ENCODE measurements around the gene EDARADD. TPM values are rescaled to one million over a fixed set of nuclear protein-coding genes. Genes with fewer than 3 reads are reported as not detected.

EDARADD gene
- total and polyA plus RNA-seq, 4 donors = 0.13 to 0.67 (median 0.26) TPM

- 77% methylated on average over 5 of the region's 5 CpGs for WGBS
- no peak for DNase-seq (ENCODE audit: low spot score)
- Histone ChIP-seq H3K27ac (ENCODE audit: low read depth in 1 of 2, low read length in 2 of 2) (no peak overlapping the region), H3K4me1 (ENCODE audit: control insufficient read depth in 4 of 4, insufficient read depth in 4 of 4, low read length in 3 of 4) (no peaks in the 10 kb centered on the region), H3K9me3 (ENCODE audit: control insufficient read depth in 4 of 4, low read length in 3 of 4) (no peaks in the 10 kb centered on the region), H3K4me3 (ENCODE audit: low read depth in 1 of 3, low read length in 3 of 3) (no peak overlapping the region), H3K27me3 (ENCODE audit: control insufficient read depth in 4 of 4, insufficient read depth in 4 of 4, low read length in 3 of 4) (no peaks in the 10 kb centered on the region), H3K9ac (ENCODE audit: low read depth in 1 of 2, low read length in 2 of 2) (no peak overlapping the region), H3K36me3 (ENCODE audit: control insufficient read depth in 4 of 4, insufficient read depth in 3 of 4, low read depth in 1 of 4, low read length in 3 of 4) (no peaks in the 10 kb centered on the region)
- TF ChIP-seq RXRA (IDR thresholded peaks at IDR 0.05) (no peak), FOXA2 (IDR thresholded peaks at IDR 0.05) (no peak), YY1 (IDR thresholded peaks at IDR 0.05) (no peak), JUND (IDR thresholded peaks at IDR 0.05) (no peak), EGR1 (IDR thresholded peaks at IDR 0.05; ENCODE audit: low read depth in 2 of 2) (no peak)
These were observed 86.8 kb downstream of the EDARADD start for GRCh38 chr1:236480758-236481436.

GRCh38 chr1:236484310-236484971, 90.4 kb downstream of the EDARADD start:
- H3K4me3 ChIP-seq (ENCODE audit: low read depth in 1 of 3, low read length in 3 of 3) = no peak overlapping the region
- DNase-seq (ENCODE audit: low spot score) = no peak
- no peaks in the 10 kb centered on the region for H3K36me3 ChIP-seq (ENCODE audit: control insufficient read depth in 4 of 4, insufficient read depth in 3 of 4, low read depth in 1 of 4, low read length in 3 of 4)
- TF ChIP-seq RAD21 (IDR thresholded peaks at IDR 0.05) = no peak
- TF ChIP-seq JUND (IDR thresholded peaks at IDR 0.05) = no peak
- TF ChIP-seq SP1 (IDR thresholded peaks at IDR 0.05) = no peak
- TF ChIP-seq ZBTB33 (IDR thresholded peaks at IDR 0.05) = no peak
- TF ChIP-seq GABPA (IDR thresholded peaks at IDR 0.05 in 1 of 2, conservative IDR thresholded peaks at IDR 0.05 in 1 of 2) = no peak
- no peak for TF ChIP-seq MAX (IDR thresholded peaks at IDR 0.05)
- no peak for TF ChIP-seq CTCF (IDR thresholded peaks at IDR 0.05; ENCODE audit: low read depth, low read length, missing input control)
- no peak for TF ChIP-seq ATF3 (IDR thresholded peaks at IDR 0.05)
- no peaks in the 10 kb centered on the region for H3K9me3 ChIP-seq (ENCODE audit: control insufficient read depth in 4 of 4, low read length in 3 of 4)
- 90% methylated on average over 14 of the region's 14 CpGs for WGBS
- H3K4me1 ChIP-seq (ENCODE audit: control insufficient read depth in 4 of 4, insufficient read depth in 4 of 4, low read length in 3 of 4) = no peaks in the 10 kb centered on the region
- no peak overlapping the region for H3K9ac ChIP-seq (ENCODE audit: low read depth in 1 of 2, low read length in 2 of 2)
- H3K27me3 ChIP-seq (ENCODE audit: control insufficient read depth in 4 of 4, insufficient read depth in 4 of 4, low read length in 3 of 4) = no peaks in the 10 kb centered on the region
- no peak overlapping the region for H3K27ac ChIP-seq (ENCODE audit: low read depth in 1 of 2, low read length in 2 of 2)

Data from liver (tissue), 9 donors.